GM18526 (cell line): Measurements from ENCODE around the gene FHL2.

Experiments
- POLR2A ChIP-seq: IDR thresholded peaks from 3 replicates; pipeline ENCODE4 v1.6.1; 2011; ENCODE audit not compliant: insufficient read length; ENCODE audit errors: extremely low read depth

Gene FHL2

DNA sequence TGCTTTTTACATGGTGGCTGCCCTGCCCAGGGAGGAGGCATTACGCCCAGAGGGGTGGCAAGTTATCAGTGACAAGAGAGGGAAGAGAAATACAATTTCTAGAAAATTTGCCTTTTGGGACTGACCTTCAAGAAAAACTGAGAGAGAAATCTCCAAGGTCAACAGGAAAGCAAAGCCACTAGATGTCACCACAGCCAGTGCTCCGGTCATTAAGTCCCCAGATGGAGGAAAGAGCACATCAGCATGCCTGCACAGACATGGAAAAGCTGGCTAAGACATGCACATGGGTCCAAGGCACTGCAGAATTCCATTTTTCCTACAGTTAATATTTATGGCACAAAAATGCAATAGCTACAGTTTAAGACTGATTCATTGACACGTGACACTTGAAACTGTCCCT lies 21.0 kb downstream of the FHL2 start:
- TF ChIP-seq POLR2A = no peak

DNA sequence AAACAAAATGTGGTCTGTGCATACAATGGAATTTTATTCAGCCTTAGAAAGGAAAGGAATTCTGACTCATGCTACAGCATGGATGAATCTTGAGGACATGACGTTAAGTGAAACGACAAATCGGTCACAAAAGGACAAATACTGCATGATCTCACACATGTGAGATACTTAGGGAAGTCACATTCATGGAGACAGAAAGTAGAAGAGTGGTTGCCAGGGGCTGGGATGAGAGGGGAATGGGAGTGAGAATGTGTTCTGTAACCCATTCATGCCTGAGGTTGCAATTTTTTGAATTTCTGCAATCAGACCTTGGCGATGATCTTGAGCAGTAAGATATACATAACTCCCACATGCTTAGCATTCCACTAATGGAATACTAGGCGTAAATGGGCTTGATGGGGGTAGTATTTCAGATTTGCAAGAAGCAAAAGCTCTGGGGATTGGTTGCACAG lies 22.0 kb downstream of the FHL2 start:
- no peak for TF ChIP-seq POLR2A

- no peak for TF ChIP-seq POLR2A
These were observed 22.8 kb downstream of the FHL2 start for GRCh38 chr2:105376010-105376409.

- TF ChIP-seq POLR2A = no peak
These were observed 23.8 kb downstream of the FHL2 start for GRCh38 chr2:105375001-105375561.

DNA sequence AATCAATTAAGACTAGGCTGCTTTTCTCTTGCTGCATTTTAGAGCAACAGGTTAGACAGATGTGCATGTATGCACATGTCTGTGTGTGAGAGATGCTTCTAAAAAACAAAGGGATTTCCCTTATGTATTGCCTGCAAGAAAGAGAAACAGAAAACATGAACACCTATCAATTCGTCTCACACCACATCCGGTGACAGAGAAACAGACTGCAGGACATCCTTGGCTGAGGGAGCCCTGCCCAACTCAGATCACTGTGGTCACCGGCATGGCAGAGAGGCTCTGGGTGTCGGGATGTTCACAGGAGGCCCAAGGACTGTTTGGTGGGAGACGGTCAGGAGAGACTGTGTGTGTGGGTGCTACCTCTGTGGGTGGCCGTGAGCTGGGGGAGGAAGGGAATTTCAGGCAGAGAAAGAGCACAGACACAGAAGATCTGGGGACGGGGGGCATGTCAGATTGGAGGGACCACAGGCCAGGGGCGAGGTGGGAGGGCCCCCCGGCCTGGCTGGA lies 24.9 kb downstream of the FHL2 start:
- no peak for TF ChIP-seq POLR2A

GRCh38 chr2:105373344-105373781 lies 25.5 kb downstream of the FHL2 start:
- TF ChIP-seq POLR2A = no peak

DNA sequence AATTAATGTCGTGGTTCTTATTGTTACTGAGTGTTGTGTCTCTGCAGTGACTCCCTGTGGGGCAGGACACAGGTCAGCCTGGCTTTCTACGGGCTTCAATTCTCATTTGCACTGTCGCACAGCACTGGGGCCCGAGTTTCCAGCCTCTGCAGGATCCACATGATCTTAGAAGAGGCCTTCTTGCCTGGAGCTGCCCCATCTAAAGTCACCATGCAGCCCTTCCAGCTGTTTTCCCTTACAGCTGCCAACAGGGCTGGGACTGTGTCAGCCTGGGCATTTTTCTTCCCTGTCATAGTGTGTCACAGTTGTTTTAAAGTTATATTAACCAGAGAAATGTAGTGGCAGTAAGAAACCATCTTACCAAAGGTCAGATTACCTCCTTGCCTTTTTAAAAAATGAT lies 27.0 kb downstream of the FHL2 start:
- no peak for TF ChIP-seq POLR2A

DNA sequence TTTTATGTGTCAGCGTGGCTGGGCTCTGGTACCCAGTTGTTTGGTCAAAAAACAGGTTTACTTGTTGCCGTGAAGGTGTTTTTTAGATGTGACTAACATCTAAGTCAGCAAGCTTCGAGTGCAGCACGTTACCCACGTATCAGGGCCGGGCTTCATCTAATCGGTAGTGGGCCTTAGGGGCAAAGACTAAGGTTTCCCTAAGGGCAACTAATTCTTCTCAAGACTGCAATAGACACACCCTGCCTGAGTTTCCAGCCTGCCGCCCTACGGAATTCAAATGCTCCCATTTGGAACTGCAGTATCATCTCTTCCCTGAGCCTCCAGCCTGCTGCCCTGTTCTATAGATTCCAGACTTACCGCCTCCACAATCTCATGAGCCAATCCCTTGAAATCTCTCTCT lies 27.7 kb downstream of the FHL2 start:
- TF ChIP-seq POLR2A = no peak

- no peak for TF ChIP-seq POLR2A
These were observed 28.8 kb downstream of the FHL2 start for GRCh38 chr2:105369777-105370690.

DNA sequence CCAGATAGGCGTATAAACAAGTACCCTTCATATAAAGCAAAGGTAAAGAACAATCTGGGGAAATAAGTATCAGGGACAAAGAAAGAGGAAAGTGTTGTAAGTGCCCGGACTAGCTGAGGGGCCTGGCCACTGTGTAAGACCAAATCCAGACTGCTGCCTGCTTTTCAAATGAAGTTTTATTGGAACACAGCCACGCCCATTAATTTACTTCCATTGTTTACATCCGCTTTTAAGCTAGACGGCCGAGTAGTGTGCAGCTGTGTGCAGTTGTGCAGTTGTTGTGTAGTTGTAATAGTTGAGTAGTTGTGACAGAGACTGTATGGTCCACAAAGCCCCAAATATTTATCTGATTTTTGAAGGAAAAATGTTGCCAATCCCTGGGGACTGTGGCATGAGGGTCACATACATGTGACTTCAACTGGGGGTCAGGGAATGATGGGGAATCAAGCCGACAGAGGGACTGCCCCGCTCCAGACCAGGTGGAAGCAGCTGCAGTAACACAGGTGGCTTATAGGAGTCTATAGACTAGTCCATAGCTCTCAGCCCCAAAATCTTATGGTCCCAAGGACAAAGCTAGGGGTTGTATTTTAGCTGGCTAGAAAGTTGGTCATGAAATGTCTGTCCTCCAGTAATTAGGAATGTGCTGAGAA lies 30.0 kb downstream of the FHL2 start:
- no peak for TF ChIP-seq POLR2A

DNA sequence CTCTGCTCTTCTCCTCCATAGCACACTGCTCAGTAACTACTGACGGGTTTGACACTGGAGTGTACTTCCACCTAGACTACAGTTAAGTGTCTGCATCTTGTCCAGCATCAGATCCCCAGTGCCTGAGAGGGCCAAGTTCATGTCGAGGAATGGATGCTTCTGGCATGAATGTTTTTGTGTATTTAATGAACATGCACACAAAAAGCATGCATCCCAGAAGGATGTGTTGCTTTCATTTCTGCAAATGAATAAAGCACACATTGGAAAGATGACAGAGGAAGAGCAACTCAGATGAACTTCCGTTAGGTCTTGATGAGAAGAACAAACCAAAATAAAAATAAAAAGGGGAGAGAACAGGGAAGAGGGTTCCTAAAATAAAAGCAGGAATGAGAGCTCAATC lies 33.6 kb downstream of the FHL2 start:
- TF ChIP-seq POLR2A = no peak

DNA sequence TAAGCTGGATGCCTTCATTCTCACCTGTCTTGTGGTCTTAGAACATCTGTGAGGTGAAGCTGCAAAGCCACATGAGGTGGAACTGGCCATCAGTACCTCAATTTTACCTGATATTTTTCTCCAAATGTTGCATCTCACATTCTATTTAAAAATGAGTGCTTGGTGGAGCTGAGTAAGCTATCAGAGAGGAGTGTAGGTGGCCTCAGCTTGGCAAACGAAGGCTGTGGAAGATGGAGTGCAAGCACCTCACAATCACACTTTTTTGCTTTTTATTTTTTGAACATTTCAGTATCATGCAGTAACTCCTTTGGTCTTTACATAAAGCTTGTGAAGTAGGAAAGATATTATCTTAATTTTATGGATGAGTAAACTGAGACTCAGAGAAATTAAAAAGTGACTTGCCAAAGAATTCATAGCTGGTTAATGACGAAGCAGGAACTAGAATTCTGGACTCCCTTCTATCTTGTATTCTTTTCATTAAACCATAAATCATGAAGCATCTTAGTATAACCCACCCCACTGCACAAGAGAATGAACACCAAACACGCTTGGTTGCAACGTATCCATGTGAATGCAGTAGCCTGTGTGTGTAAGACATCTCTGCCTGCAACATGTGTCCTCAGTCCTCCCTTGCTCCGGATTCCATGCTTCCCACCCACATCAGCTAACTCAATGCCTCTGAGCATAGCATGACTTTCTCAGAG lies 34.3 kb downstream of the FHL2 start:
- TF ChIP-seq POLR2A = no peak

DNA sequence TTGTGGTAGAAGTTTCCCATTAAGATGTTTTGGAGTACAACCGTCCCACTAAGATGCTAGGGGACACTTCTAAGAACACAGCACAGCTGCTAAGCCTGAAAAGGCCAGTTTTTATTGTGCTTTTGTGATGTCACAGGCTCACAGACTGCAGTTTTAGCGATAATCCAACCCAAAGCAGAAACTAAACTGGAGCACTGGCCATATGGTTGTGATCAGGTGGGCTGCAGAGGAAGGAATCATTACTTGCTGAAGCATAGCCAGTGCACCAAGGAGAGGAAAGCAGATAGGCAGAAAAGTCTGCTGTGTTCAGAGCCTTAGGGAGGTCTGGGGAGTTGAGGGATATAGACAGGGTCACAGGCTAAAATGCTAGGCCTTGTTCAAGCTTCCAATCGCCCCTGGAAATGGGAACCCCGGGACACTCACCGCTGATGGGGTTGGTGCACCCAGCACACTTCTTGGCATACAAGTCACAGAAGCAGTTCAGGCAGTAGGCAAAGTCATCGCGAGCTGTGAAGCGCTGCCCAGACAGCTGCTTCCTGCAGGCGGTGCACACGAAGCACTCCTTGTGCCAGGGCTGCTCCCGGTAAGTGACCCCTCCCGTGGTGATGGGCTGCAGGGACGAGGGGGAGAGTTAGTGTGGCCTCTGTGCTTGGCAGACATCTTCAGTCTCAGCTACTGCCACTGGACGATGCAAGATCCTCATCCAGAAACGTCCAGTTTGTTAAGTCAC lies 35.8 kb downstream of the FHL2 start:
- TF ChIP-seq POLR2A = no peak

- TF ChIP-seq POLR2A = no peak
These were observed 37.6 kb downstream of the FHL2 start for GRCh38 chr2:105361102-105361889.

DNA sequence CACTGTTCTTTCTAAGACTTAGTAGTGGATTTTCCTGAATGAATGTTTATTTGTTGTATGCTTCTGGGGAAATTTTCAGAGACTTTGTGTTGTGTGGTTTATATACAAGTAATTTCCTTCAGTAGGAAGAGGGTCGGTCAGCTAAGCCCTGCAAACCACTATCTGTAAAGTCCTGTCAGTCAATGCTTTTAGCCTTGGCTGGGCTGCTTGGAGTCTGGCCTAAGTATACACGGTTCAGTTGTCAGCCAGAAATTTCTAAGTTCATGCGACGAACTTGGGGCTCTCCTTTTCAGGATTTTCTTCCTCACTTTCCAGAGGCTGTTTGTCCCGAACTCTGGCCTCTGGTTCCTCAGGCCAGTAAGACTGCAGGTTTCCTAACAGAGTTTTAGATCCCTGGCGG lies 40.3 kb downstream of the FHL2 start:
- no peak for TF ChIP-seq POLR2A
